ENCODE results near the gene PHC1.

Gene PHC1

GRCh38 chr12:8960176-8960575 is 45.9 kb downstream of the PHC1 start:
- no peak for TF ChIP-seq EZH2 (IDR thresholded peaks at IDR 0.05; ENCODE audit: borderline replicate concordance, low read depth, low read length, severe bottlenecking)
- TF ChIP-seq CTCF (IDR thresholded peaks at IDR 0.05; ENCODE audit: borderline replicate concordance, extremely low read depth, low read length, poor library complexity, severe bottlenecking): no peak
- H4K20me1 ChIP-seq (ENCODE audit: insufficient read depth, low read length): no peaks in the 10 kb centered on the region
- no peak overlapping the region for H3K4me2 ChIP-seq (ENCODE audit: insufficient read depth, low read length)
- no peak overlapping the region for H3K4me3 ChIP-seq (ENCODE audit: low read depth in 1 of 2, low read length in 2 of 2)
- peaks cover 10% of the 10 kb centered on the region for H3K36me3 ChIP-seq (ENCODE audit: insufficient read depth, low read length)
- H3K27me3 ChIP-seq (ENCODE audit: insufficient read depth, low read length, poor library complexity): no peaks in the 10 kb centered on the region
- H3K27ac ChIP-seq (ENCODE audit: low read length): no peak overlapping the region
- no peak overlapping the region for H3K9ac ChIP-seq (ENCODE audit: low read depth, low read length)
- DNase-seq (no peak), ATAC-seq (ENCODE audit: insufficient read depth, low read depth) (peak; percentile 87)
- no peaks in the 10 kb centered on the region for H3K79me2 ChIP-seq (ENCODE audit: insufficient read depth, low read length)
- peaks cover 8% of the 10 kb centered on the region for H3K9me3 ChIP-seq (ENCODE audit: insufficient read depth, low read length, severe bottlenecking)
- no peak overlapping the region for H2AFZ ChIP-seq (ENCODE audit: low read depth, low read length)
- no peaks in the 10 kb centered on the region for H3K4me1 ChIP-seq (ENCODE audit: insufficient read depth, low read length)

- H2AFZ ChIP-seq (ENCODE audit: low read depth, low read length): no peak overlapping the region
- no peaks in the 10 kb centered on the region for H3K27me3 ChIP-seq (ENCODE audit: insufficient read depth, low read length, poor library complexity)
- H3K9ac ChIP-seq (ENCODE audit: low read depth, low read length): no peak overlapping the region
- no peak for DNase-seq
- peaks cover 17% of the 10 kb centered on the region for H3K9me3 ChIP-seq (ENCODE audit: insufficient read depth, low read length, severe bottlenecking)
- no peaks in the 10 kb centered on the region for H3K4me1 ChIP-seq (ENCODE audit: insufficient read depth, low read length)
- no peak overlapping the region for H3K27ac ChIP-seq (ENCODE audit: low read length)
- no peaks in the 10 kb centered on the region for H4K20me1 ChIP-seq (ENCODE audit: insufficient read depth, low read length)
- ATAC-seq (ENCODE audit: insufficient read depth, low read depth): no peak
- no peaks in the 10 kb centered on the region for H3K79me2 ChIP-seq (ENCODE audit: insufficient read depth, low read length)
- H3K36me3 ChIP-seq (ENCODE audit: insufficient read depth, low read length): no peaks in the 10 kb centered on the region
- no peak overlapping the region for H3K4me2 ChIP-seq (ENCODE audit: insufficient read depth, low read length)
- TF ChIP-seq EZH2 (IDR thresholded peaks at IDR 0.05; ENCODE audit: borderline replicate concordance, low read depth, low read length, severe bottlenecking) (no peak), CTCF (IDR thresholded peaks at IDR 0.05; ENCODE audit: borderline replicate concordance, extremely low read depth, low read length, poor library complexity, severe bottlenecking) (no peak)
- H3K4me3 ChIP-seq (ENCODE audit: low read depth in 1 of 2, low read length in 2 of 2): no peak overlapping the region
Measured at GRCh38 chr12:8968761-8969160, 54.5 kb downstream of the PHC1 start.

GRCh38 chr12:8969861-8970411 is 55.6 kb downstream of the PHC1 start:
- H4K20me1 ChIP-seq (ENCODE audit: insufficient read depth, low read length): no peaks in the 10 kb centered on the region
- DNase-seq (no peak), ATAC-seq (ENCODE audit: insufficient read depth, low read depth) (no peak)
- H3K9me3 ChIP-seq (ENCODE audit: insufficient read depth, low read length, severe bottlenecking): peaks cover 17% of the 10 kb centered on the region
- H3K4me3 ChIP-seq (ENCODE audit: low read depth in 1 of 2, low read length in 2 of 2): no peak overlapping the region
- H3K27me3 ChIP-seq (ENCODE audit: insufficient read depth, low read length, poor library complexity): no peaks in the 10 kb centered on the region
- H3K4me2 ChIP-seq (ENCODE audit: insufficient read depth, low read length): no peak overlapping the region
- H3K27ac ChIP-seq (ENCODE audit: low read length): no peak overlapping the region
- H3K36me3 ChIP-seq (ENCODE audit: insufficient read depth, low read length): no peaks in the 10 kb centered on the region
- TF ChIP-seq EZH2 (IDR thresholded peaks at IDR 0.05; ENCODE audit: borderline replicate concordance, low read depth, low read length, severe bottlenecking) (no peak), CTCF (IDR thresholded peaks at IDR 0.05; ENCODE audit: borderline replicate concordance, extremely low read depth, low read length, poor library complexity, severe bottlenecking) (no peak)
- H3K79me2 ChIP-seq (ENCODE audit: insufficient read depth, low read length): no peaks in the 10 kb centered on the region
- H3K9ac ChIP-seq (ENCODE audit: low read depth, low read length): no peak overlapping the region
- H3K4me1 ChIP-seq (ENCODE audit: insufficient read depth, low read length): no peaks in the 10 kb centered on the region
- H2AFZ ChIP-seq (ENCODE audit: low read depth, low read length): no peak overlapping the region

GRCh38 chr12:8970432-8970831 is 56.1 kb downstream of the PHC1 start:
- Histone ChIP-seq H3K9me3 (ENCODE audit: insufficient read depth, low read length, severe bottlenecking) (peaks cover 17% of the 10 kb centered on the region), H3K4me2 (ENCODE audit: insufficient read depth, low read length) (no peak overlapping the region)
- TF ChIP-seq CTCF (IDR thresholded peaks at IDR 0.05; ENCODE audit: borderline replicate concordance, extremely low read depth, low read length, poor library complexity, severe bottlenecking): no peak
- no peak for TF ChIP-seq EZH2 (IDR thresholded peaks at IDR 0.05; ENCODE audit: borderline replicate concordance, low read depth, low read length, severe bottlenecking)

More at GRCh38 chr12:8970432-8970831, 56.1 kb downstream of the PHC1 start:
- H2AFZ ChIP-seq (ENCODE audit: low read depth, low read length): no peak overlapping the region
- no peaks in the 10 kb centered on the region for H3K4me1 ChIP-seq (ENCODE audit: insufficient read depth, low read length)
- no peaks in the 10 kb centered on the region for H3K79me2 ChIP-seq (ENCODE audit: insufficient read depth, low read length)
- ATAC-seq (ENCODE audit: insufficient read depth, low read depth) (no peak), DNase-seq (no peak)
- no peak overlapping the region for H3K9ac ChIP-seq (ENCODE audit: low read depth, low read length)
- no peaks in the 10 kb centered on the region for H3K27me3 ChIP-seq (ENCODE audit: insufficient read depth, low read length, poor library complexity)
- no peak overlapping the region for H3K27ac ChIP-seq (ENCODE audit: low read length)
- no peaks in the 10 kb centered on the region for H4K20me1 ChIP-seq (ENCODE audit: insufficient read depth, low read length)
- H3K36me3 ChIP-seq (ENCODE audit: insufficient read depth, low read length): no peaks in the 10 kb centered on the region
- H3K4me3 ChIP-seq (ENCODE audit: low read depth in 1 of 2, low read length in 2 of 2): no peak overlapping the region

Data from DND-41 (cell line).